ENCODE results near the gene UBE2J2. TPM values are rescaled to one million over a fixed set of nuclear protein-coding genes. Genes with fewer than 3 reads are reported as not detected.

The UBE2J2 gene
- total RNA-seq, 2 donors from 2014 or later = 43.1 to 83.3 TPM

DNA sequence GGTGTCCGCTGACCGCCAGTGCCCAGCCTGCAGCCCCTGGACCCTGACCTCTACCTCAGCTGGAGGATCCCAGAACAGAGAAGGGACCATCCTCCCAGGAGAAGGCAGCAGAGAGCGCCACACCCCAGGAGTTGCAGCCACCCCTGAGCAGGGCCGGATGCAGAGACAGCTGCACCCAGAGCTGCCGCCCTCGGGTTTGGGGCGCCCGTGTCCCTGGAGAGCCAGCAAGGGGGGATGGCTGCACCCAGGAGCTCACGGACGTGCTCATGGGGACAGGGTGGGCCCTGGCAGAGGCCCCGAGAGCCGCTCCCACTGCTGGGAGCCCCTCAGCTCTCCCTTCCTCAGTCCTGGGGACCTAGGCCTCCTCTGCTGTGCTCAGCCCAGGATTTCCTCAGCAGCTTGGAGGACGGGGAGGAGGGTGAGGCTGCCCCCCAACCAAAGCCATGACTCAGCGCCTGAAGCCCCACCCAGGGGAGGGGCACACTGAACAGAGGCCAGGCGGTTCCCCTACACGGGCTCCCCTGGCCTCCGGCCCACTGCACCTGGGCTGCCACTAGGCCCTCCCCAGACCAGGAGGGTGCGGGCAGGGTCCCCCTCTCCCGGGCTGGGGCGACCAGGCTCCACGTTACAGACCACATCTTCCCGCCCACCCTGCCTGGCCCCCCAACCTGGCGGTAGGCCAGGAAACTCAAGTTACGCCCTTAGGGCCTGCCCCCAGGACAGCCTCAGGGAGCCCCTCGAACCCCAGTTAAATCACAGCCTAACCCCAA lies 31.8 kb upstream of the UBE2J2 start:
- peaks cover 30% of the 10 kb centered on the region for H3K4me1 ChIP-seq
- peak; percentile 92 for DNase-seq
- peak overlapping the region; percentile 81 for H3K27ac ChIP-seq
- peak overlapping the region; percentile 65 to 90 for H3K9ac ChIP-seq (ENCODE audit: low read depth in 2 of 2, low read length in 2 of 2)
- TF ChIP-seq, protein P1, sequence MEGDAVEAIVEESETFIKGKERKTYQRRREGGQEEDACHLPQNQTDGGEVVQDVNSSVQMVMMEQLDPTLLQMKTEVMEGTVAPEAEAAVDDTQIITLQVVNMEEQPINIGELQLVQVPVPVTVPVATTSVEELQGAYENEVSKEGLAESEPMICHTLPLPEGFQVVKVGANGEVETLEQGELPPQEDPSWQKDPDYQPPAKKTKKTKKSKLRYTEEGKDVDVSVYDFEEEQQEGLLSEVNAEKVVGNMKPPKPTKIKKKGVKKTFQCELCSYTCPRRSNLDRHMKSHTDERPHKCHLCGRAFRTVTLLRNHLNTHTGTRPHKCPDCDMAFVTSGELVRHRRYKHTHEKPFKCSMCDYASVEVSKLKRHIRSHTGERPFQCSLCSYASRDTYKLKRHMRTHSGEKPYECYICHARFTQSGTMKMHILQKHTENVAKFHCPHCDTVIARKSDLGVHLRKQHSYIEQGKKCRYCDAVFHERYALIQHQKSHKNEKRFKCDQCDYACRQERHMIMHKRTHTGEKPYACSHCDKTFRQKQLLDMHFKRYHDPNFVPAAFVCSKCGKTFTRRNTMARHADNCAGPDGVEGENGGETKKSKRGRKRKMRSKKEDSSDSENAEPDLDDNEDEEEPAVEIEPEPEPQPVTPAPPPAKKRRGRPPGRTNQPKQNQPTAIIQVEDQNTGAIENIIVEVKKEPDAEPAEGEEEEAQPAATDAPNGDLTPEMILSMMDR (IDR thresholded peaks at IDR 0.05) = no peak
- H3K27me3 ChIP-seq = no peaks in the 10 kb centered on the region
- peak overlapping the region; percentile 80 for H3K4me3 ChIP-seq
- no peaks in the 10 kb centered on the region for H3K36me3 ChIP-seq
- intact Hi-C loops (cut with DNase I) = no loop called here
- no peaks in the 10 kb centered on the region for H3K9me3 ChIP-seq

DNA sequence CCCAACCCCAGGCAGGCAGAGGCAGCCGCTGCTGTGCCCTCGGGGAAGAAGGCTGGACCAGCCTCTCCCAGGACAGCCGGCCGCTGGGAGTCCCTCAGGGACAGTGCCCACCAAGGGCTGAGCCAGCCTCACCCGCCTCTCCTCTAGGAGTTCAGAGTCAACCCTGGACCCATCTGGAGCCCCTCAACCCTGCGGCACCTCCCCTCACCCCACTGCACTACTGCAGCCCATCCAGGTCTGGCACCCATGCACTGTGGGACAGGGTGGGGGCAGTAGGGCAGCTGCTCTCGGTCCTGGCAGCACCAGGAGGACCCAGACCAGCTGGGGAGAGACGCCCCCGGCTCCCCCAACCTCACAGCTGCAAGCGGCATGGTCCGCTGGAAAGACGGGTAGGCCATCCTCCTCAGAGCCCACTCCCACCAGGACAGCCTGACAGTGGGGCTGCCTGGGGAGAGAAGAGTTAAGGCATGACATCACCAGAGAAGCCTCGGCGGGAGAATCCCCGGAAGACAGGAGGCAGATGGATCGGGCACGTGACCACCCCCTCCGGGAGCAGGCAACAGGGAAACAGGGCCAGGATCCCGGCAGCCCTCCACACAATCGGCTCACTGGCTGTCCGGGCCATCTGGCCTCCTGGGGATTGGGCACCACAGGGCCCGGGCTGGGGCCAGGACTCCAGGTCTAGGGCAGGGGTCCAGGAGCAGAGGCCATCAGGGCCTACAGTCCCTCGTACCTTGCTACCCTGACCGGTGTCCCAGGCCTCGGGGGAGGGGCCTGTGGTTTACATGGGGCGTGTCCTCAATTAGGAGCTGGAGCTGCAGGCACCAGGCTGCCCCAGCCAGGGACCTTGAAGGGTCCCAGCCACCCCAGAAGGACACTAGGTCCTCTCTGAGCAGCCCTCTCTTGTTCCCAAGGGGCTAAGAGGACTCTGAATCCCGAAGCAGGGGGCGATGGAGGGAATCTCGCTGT lies 31.0 kb upstream of the UBE2J2 start:
- Histone ChIP-seq H3K27me3 (no peaks in the 10 kb centered on the region), H3K36me3 (no peaks in the 10 kb centered on the region), H3K27ac (peak overlapping the region; percentile 81), H3K9ac (ENCODE audit: low read depth in 2 of 2, low read length in 2 of 2) (peak overlapping the region; percentile 65 to 90), H3K4me1 (peaks cover 29% of the 10 kb centered on the region), H3K9me3 (no peaks in the 10 kb centered on the region), H3K4me3 (peak overlapping the region; percentile 80)
- intact Hi-C loops (cut with DNase I) = no loop called here
- peak; percentile 85 for DNase-seq
- TF ChIP-seq, protein P1 (IDR thresholded peaks at IDR 0.05) = no peak

DNA sequence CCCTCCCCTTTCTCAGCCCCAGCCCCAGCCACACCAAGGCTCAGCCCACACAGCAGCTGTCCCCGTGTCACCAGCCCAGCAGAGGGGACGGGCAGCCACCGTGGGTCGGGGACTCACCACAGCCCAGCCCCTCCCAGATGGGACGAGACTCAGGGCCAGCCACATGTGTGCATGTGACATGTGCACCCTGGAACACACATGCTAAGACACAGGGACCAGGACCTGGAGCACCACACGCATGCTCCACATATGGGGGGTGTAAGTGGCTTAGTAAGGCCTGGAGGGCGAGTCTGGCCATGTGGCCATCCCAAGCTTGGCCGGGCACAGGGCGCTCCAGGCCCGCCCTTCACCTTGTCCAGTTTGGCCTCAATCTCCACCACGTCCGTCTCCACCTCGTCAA lies 30.1 kb upstream of the UBE2J2 start:
- no peaks in the 10 kb centered on the region for H3K9me3 ChIP-seq
- no peak overlapping the region for H3K4me3 ChIP-seq
- intact Hi-C loops (cut with DNase I) = no loop called here
- TF ChIP-seq, protein P1 (IDR thresholded peaks at IDR 0.05) = no peak
- no peak for DNase-seq
- H3K27me3 ChIP-seq = no peaks in the 10 kb centered on the region
- no peak overlapping the region for H3K27ac ChIP-seq
- no peak overlapping the region for H3K9ac ChIP-seq (ENCODE audit: low read depth in 2 of 2, low read length in 2 of 2)
- peaks cover 26% of the 10 kb centered on the region for H3K4me1 ChIP-seq
- no peaks in the 10 kb centered on the region for H3K36me3 ChIP-seq

DNA sequence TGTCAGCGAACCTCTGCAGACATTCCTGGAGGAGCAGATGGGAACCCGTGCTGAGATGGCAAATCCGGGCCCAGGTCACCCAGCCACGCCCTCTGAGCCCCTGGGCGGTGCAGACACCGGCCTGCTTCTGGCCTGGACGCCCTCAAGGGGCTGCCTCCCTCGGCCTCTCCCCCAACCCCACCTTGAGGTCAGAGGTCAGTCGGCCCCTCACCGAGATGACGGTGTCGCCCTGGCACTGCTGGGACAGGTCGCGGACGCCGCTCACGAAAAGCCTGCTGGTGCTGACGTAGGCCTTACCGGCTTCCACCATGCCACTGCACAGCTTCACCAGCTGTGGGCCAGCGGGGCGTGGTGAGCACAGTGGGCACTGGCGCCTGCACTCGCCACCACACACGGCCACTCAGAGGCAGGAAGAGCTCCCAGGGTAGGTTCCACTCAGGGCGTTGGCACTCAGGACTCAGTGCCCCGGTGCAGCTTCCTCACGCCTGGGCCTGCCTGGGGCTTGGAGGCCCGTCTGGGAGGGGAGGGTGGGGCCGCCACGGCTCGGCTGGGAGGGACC lies 29.4 kb upstream of the UBE2J2 start:
- Histone ChIP-seq H3K9ac (ENCODE audit: low read depth in 2 of 2, low read length in 2 of 2) (no peak overlapping the region), H3K4me1 (peaks cover 26% of the 10 kb centered on the region), H3K4me3 (no peak overlapping the region), H3K27me3 (no peaks in the 10 kb centered on the region), H3K9me3 (no peaks in the 10 kb centered on the region), H3K36me3 (no peaks in the 10 kb centered on the region), H3K27ac (no peak overlapping the region)
- no peak for DNase-seq
- intact Hi-C loops (cut with DNase I) = no loop called here
- TF ChIP-seq, protein P1 (IDR thresholded peaks at IDR 0.05) = no peak

DNA sequence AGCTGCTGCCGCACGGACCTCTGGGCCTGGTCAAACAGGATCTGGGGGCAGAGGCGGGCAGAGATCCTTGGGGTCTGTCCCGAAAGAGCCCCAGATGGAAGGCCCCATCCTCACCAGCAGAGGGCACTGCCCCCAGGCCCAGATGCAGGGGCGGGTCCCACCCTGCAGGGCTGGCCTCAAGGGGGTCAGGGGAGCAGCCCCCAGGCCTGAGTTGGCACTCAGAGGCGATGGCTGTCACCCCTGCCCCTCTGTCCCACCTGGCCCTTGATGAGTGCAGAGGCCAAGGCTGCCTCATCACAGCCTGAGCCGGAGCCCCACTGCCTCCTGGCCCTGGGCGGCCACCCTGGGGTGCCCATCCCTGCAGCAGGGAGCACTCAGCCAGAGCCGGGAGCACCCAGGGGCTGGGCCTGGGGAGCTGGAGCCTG lies 28.4 kb upstream of the UBE2J2 start:
- H3K9me3 ChIP-seq = no peaks in the 10 kb centered on the region
- peaks cover 26% of the 10 kb centered on the region for H3K4me1 ChIP-seq
- no peak overlapping the region for H3K27ac ChIP-seq
- intact Hi-C loops (cut with DNase I) = no loop called here
- DNase-seq = no peak
- no peaks in the 10 kb centered on the region for H3K27me3 ChIP-seq
- H3K4me3 ChIP-seq = no peak overlapping the region
- TF ChIP-seq, protein P1 (IDR thresholded peaks at IDR 0.05) = peak; percentile 23
- H3K9ac ChIP-seq (ENCODE audit: low read depth in 2 of 2, low read length in 2 of 2) = no peak overlapping the region
- H3K36me3 ChIP-seq = no peaks in the 10 kb centered on the region

Measured in colonic mucosa (tissue), 4 donors.